Stimulated activated CD8-positive, alpha-beta memory T cell treated with anti-CD3 and anti-CD28 coated beads, Interleukin-12 subunit alpha, Interleukin-12 subunit beta, amount 100 ng/mL, for 4 hours (primary cell): ENCODE measurements around the gene GSTCD.
"Not testable (repeated sequence)": the region's sequence is repeated elsewhere in the genome, so short reads cannot be mapped to it uniquely, and the experiment has no call there.

Experiments
- DNase-seq: peaks from one replicate; pipeline ENCODE4 v3.0.0-alpha.2; 2020; ENCODE audit warnings: low read depth

GSTCD gene

GRCh38 chr4:105715692-105716278 is 7.2 kb downstream of the GSTCD start:
- DNase-seq = no peak

- DNase-seq = no peak
These were observed 10.6 kb downstream of the GSTCD start for GRCh38 chr4:105719204-105719603.

- no peak for DNase-seq
These were observed 17.0 kb downstream of the GSTCD start for GRCh38 chr4:105725623-105726022.

GRCh38 chr4:105729895-105730294 is 21.3 kb downstream of the GSTCD start:
- not testable (repeated sequence) for DNase-seq

- not testable (repeated sequence) for DNase-seq
These were observed 26.6 kb downstream of the GSTCD start for GRCh38 chr4:105735217-105735616.

GRCh38 chr4:105741548-105741947 is 33.0 kb downstream of the GSTCD start:
- DNase-seq = no peak

GRCh38 chr4:105748222-105748621 is 39.6 kb downstream of the GSTCD start:
- DNase-seq = no peak

- DNase-seq = no peak
These were observed 43.2 kb downstream of the GSTCD start for GRCh38 chr4:105751718-105752299.

GRCh38 chr4:105753361-105753760 is 44.8 kb downstream of the GSTCD start:
- no peak for DNase-seq

GRCh38 chr4:105755375-105755774 is 46.8 kb downstream of the GSTCD start:
- DNase-seq = no peak

GRCh38 chr4:105758958-105759357 is 50.4 kb downstream of the GSTCD start:
- no peak for DNase-seq

GRCh38 chr4:105765690-105766407 is 57.3 kb downstream of the GSTCD start:
- no peak for DNase-seq

GRCh38 chr4:105767579-105767978 is 59.0 kb downstream of the GSTCD start:
- no peak for DNase-seq

- not testable (repeated sequence) for DNase-seq
These were observed 61.9 kb downstream of the GSTCD start for GRCh38 chr4:105770524-105770923.

- DNase-seq = not testable (repeated sequence)
These were observed 63.5 kb downstream of the GSTCD start for GRCh38 chr4:105772065-105772464.

- DNase-seq = not testable (repeated sequence)
These were observed 67.3 kb downstream of the GSTCD start for GRCh38 chr4:105775760-105776415.

- no peak for DNase-seq
These were observed 71.6 kb downstream of the GSTCD start for GRCh38 chr4:105780176-105780575.

- DNase-seq = no peak
These were observed 76.2 kb downstream of the GSTCD start for GRCh38 chr4:105784761-105785160.

- no peak for DNase-seq
These were observed 77.2 kb downstream of the GSTCD start for GRCh38 chr4:105785792-105786191.

GRCh38 chr4:105786748-105787147 is 78.2 kb downstream of the GSTCD start:
- DNase-seq = no peak

- no peak for DNase-seq
These were observed 88.6 kb downstream of the GSTCD start for GRCh38 chr4:105797225-105797624.

GRCh38 chr4:105805501-105806120 is 97.0 kb downstream of the GSTCD start:
- no peak for DNase-seq
